Nephron progenitor cell (in vitro differentiated cells): ENCODE results near the gene CD200R1L.

Experiments
- DNase-seq: peaks from one replicate; pipeline ENCODE4 v3.0.0; 2021
- H3K27ac Mint-ChIP-seq: 2 replicates; pipeline ENCODE4 v1.8.0; 2021; ENCODE audit warnings: mild to moderate bottlenecking, moderate library complexity, mixed read lengths
- H3K27me3 Mint-ChIP-seq: 2 replicates; pipeline ENCODE4 v1.8.0; 2021; ENCODE audit warnings: mild to moderate bottlenecking, low read depth, mixed read lengths; ENCODE audit not compliant: poor library complexity
- H3K36me3 Mint-ChIP-seq: 2 replicates; pipeline ENCODE4 v1.8.0; 2021; ENCODE audit warnings: low read depth, mixed read lengths
- H3K4me1 Mint-ChIP-seq: 2 replicates; pipeline ENCODE4 v1.8.0; 2021; ENCODE audit warnings: mixed read lengths
- H3K4me3 Mint-ChIP-seq: 2 replicates; pipeline ENCODE4 v1.8.0; 2021; ENCODE audit warnings: mild to moderate bottlenecking, moderate library complexity, mixed read lengths
- H3K9me3 Mint-ChIP-seq: 2 replicates; pipeline ENCODE4 v1.8.0; 2021; ENCODE audit warnings: mild to moderate bottlenecking, moderate library complexity, mixed read lengths
- CTCF ChIP-seq: fragments of 200-600 bp; sonication (generic); IDR thresholded peaks from 2 replicates; pipeline ENCODE4 v1.5.0; 2021; ENCODE audit warnings: antibody characterized with exemption

Gene CD200R1L

GRCh38 chr3:112881891-112882290, 35.2 kb upstream of the CD200R1L start:
- Mint-ChIP-seq H3K27me3 (no peaks in the 10 kb centered on the region), H3K36me3 (no peaks in the 10 kb centered on the region), H3K4me1 (no peaks in the 10 kb centered on the region), H3K9me3 (peaks cover 4% of the 10 kb centered on the region), H3K27ac (no peak overlapping the region), H3K4me3 (no peak overlapping the region)
- TF ChIP-seq CTCF = no peak
- no peak for DNase-seq

- Mint-ChIP-seq H3K36me3 (no peaks in the 10 kb centered on the region), H3K4me3 (no peak overlapping the region), H3K4me1 (no peaks in the 10 kb centered on the region), H3K27me3 (no peaks in the 10 kb centered on the region), H3K9me3 (peaks cover 11% of the 10 kb centered on the region), H3K27ac (no peak overlapping the region)
- TF ChIP-seq CTCF = no peak
- DNase-seq = no peak
These were observed 28.9 kb upstream of the CD200R1L start for GRCh38 chr3:112875561-112875960.

- DNase-seq = no peak
- peaks cover 3% of the 10 kb centered on the region for H3K36me3 Mint-ChIP-seq
- H3K9me3 Mint-ChIP-seq = peaks cover 15% of the 10 kb centered on the region
- H3K4me3 Mint-ChIP-seq = no peak overlapping the region
- H3K27ac Mint-ChIP-seq = no peak overlapping the region
- TF ChIP-seq CTCF = no peak
- no peaks in the 10 kb centered on the region for H3K27me3 Mint-ChIP-seq
- H3K4me1 Mint-ChIP-seq = no peaks in the 10 kb centered on the region
These were observed 28.1 kb upstream of the CD200R1L start for GRCh38 chr3:112874725-112875124.

GRCh38 chr3:112873632-112874031, 27.0 kb upstream of the CD200R1L start:
- no peaks in the 10 kb centered on the region for H3K27me3 Mint-ChIP-seq
- peaks cover 3% of the 10 kb centered on the region for H3K36me3 Mint-ChIP-seq
- TF ChIP-seq CTCF = no peak
- no peak for DNase-seq
- H3K4me3 Mint-ChIP-seq = no peak overlapping the region
- no peaks in the 10 kb centered on the region for H3K4me1 Mint-ChIP-seq
- no peak overlapping the region for H3K27ac Mint-ChIP-seq
- peaks cover 23% of the 10 kb centered on the region for H3K9me3 Mint-ChIP-seq

GRCh38 chr3:112871735-112872134, 25.1 kb upstream of the CD200R1L start:
- peaks cover 27% of the 10 kb centered on the region for H3K9me3 Mint-ChIP-seq
- DNase-seq = no peak
- no peak overlapping the region for H3K27ac Mint-ChIP-seq
- H3K36me3 Mint-ChIP-seq = peaks cover 3% of the 10 kb centered on the region
- no peak for TF ChIP-seq CTCF
- no peaks in the 10 kb centered on the region for H3K27me3 Mint-ChIP-seq
- H3K4me3 Mint-ChIP-seq = no peak overlapping the region
- no peaks in the 10 kb centered on the region for H3K4me1 Mint-ChIP-seq

- Mint-ChIP-seq H3K27ac (no peak overlapping the region), H3K4me3 (no peak overlapping the region), H3K9me3 (peaks cover 21% of the 10 kb centered on the region), H3K36me3 (peaks cover 3% of the 10 kb centered on the region), H3K4me1 (no peaks in the 10 kb centered on the region), H3K27me3 (no peaks in the 10 kb centered on the region)
- no peak for DNase-seq
- TF ChIP-seq CTCF = no peak
These were observed 19.1 kb upstream of the CD200R1L start for GRCh38 chr3:112865757-112866156.
